K562 (cell line): Measurements from ENCODE around the gene SERAC1. TPM values are rescaled to one million over a fixed set of nuclear protein-coding genes. Genes with fewer than 3 reads are reported as not detected.

Experiments used
- ATAC-seq: fragments of 200-7000 bp; cut with Tn5 transposase; 3 replicates; pipeline ENCODE4 v1.9.1; 2020; ENCODE audit warnings: moderate library complexity
- BruUV-seq: library from RNA; stranded (reverse); fragments of 400-500 nt; replicated peaks from 2 replicates; lab custom pipeline; 2021; lab: Mats Ljungman, UMichigan
- CTCF ChIA-PET: fragments of 300-600 bp; formaldehyde crosslinking; extraction: SDS; loops from one replicate; lab custom pipeline; 2021; ENCODE audit warnings: low intra/inter-chr PET ratio; lab: Yijun Ruan, JAX
- POLR2A ChIA-PET: fragments of 300-600, 350-650 bp; sonication (Branson Sonifier 250); formaldehyde crosslinking; extraction: SDS; loops from one replicate; lab custom pipeline; 2021; ENCODE audit warnings: antibody characterized with exemption, inconsistent platforms; lab: Yijun Ruan, JAX
- DNase-seq, 4 experiments: peaks; one replicate each; pipeline versions ENCODE4 v3.0.0 to v3.0.0-alpha.2; 2011 to 2018; ENCODE audit warnings: low spot score in 3 of 4, mixed read lengths in 3 of 4; ENCODE audit errors: extremely low read depth in 1 of 4
- FAIRE-seq: peaks from 2 replicates; lab custom pipeline; 2011; peaks lifted over from hg19 to GRCh38; lab: Jason Lieb, UNC
- H2AFZ ChIP-seq: 2 replicates; pipeline ENCODE4 v1.6.0; 2011; ENCODE audit warnings: low read depth, low read length, control low read depth, inconsistent platforms
- H3K27ac ChIP-seq: fragments of 200-600 bp; 3 replicates; pipeline ENCODE4 v1.8.0; 2011; ENCODE audit warnings: low read depth, mild to moderate bottlenecking, control low read depth, inconsistent platforms, low read length, moderate library complexity, mixed read lengths; ENCODE audit errors: extremely low read depth
- H3K27me3 ChIP-seq, 2 experiments: fragments of 300-600 bp in 1 of 2; 2 replicates in 1 of 2; 3 replicates in 1 of 2; pipeline versions ENCODE4 v1.6.0 to v1.8.0; 2011; ENCODE audit warnings: inconsistent platforms in 2 of 2, low read length in 2 of 2, mild to moderate bottlenecking in 1 of 2, mixed read lengths in 1 of 2, moderate library complexity in 1 of 2; ENCODE audit not compliant: control insufficient read depth in 2 of 2, insufficient read depth in 2 of 2
- H3K36me3 ChIP-seq: fragments of 300-600 bp; 3 replicates; pipeline ENCODE4 v1.8.0; 2011; ENCODE audit warnings: mild to moderate bottlenecking, low read length, inconsistent platforms; ENCODE audit not compliant: control insufficient read depth, insufficient read depth
- H3K4me1 ChIP-seq, 2 experiments: fragments of 200-600 bp in 1 of 2; replicated peaks in 1 of 2; 2 replicates in 1 of 2; 3 replicates in 1 of 2; pipeline versions ENCODE4 v1.5.1 to v1.8.0; 2011; ENCODE audit warnings: inconsistent platforms in 2 of 2, low read length in 2 of 2, mild to moderate bottlenecking in 1 of 2, mixed read lengths in 1 of 2, moderate library complexity in 1 of 2; ENCODE audit not compliant: control insufficient read depth in 2 of 2, insufficient read depth in 2 of 2
- H3K4me2 ChIP-seq: 2 replicates; pipeline ENCODE4 v1.6.1; 2011; ENCODE audit warnings: low read length, control low read depth, inconsistent platforms, mixed read lengths; ENCODE audit not compliant: insufficient read depth
- H3K4me3 ChIP-seq: fragments of 200-600 bp; sonication (generic), shearing (Covaris generic); 2 replicates; pipeline ENCODE4 v1.5.1; 2016; ENCODE audit warnings: control low read depth, inconsistent platforms
- H3K79me2 ChIP-seq: fragments of 200-600 bp; 3 replicates; pipeline ENCODE4 v1.8.0; 2011; ENCODE audit warnings: low read length, inconsistent platforms; ENCODE audit not compliant: control insufficient read depth, insufficient read depth
- H3K9ac ChIP-seq, 2 experiments: 2 replicates each; pipeline versions ENCODE4 v1.6.0 to v1.6.1; 2011; ENCODE audit warnings: low read depth in 2 of 2, low read length in 2 of 2, control low read depth in 1 of 2, inconsistent platforms in 1 of 2, mild to moderate bottlenecking in 1 of 2, mixed read lengths in 1 of 2; ENCODE audit not compliant: insufficient read depth in 1 of 2
- H3K9me1 ChIP-seq: one replicate; pipeline ENCODE4 v1.6.0; 2011; ENCODE audit warnings: inconsistent platforms, mild to moderate bottlenecking, low read length, moderate library complexity; ENCODE audit not compliant: control insufficient read depth, insufficient read depth
- H3K9me3 ChIP-seq: replicated peaks from 2 replicates; pipeline ENCODE4 v1.5.1; 2011; ENCODE audit warnings: low read depth, low read length, inconsistent platforms; ENCODE audit not compliant: control insufficient read depth, insufficient read depth
- H4K20me1 ChIP-seq: replicated peaks from 2 replicates; pipeline ENCODE4 v1.6.1; 2011; ENCODE audit warnings: low read length, inconsistent platforms, mixed read lengths; ENCODE audit not compliant: control insufficient read depth, insufficient read depth
- CHD7 ChIP-seq: fragments of 200-600 bp; sonication (generic); IDR thresholded peaks from one replicate; pipeline ENCODE4 v1.6.1; 2012; ENCODE audit warnings: mild to moderate bottlenecking, low read depth, low read length, inconsistent platforms
- FOSL1 ChIP-seq: fragments of 200-800 bp; sonication (Bioruptor generic); conservative IDR thresholded peaks from 2 replicates; pipeline ENCODE4 v1.6.1; 2016; ENCODE audit warnings: missing genetic modification characterization, missing compliant biosample characterization
- FUS ChIP-seq: fragments of 200-400 bp; formaldehyde crosslinking; optimal IDR thresholded peaks from 2 replicates; pipeline ENCODE3; 2017; ENCODE audit warnings: low read depth, low read length
- HDAC2 ChIP-seq: fragments of 450-650 bp; IDR thresholded peaks from 2 replicates; pipeline ENCODE4 v1.6.1; 2016; ENCODE audit warnings: mild to moderate bottlenecking
- MAFK ChIP-seq: IDR thresholded peaks from 2 replicates; pipeline ENCODE4 v1.6.1; 2011; ENCODE audit warnings: low read length, improper control_type of control experiment
- ZBTB11 ChIP-seq, 3 experiments: fragments of 200-800 bp in 1 of 3; fragments of 250-450 bp in 1 of 3; fragments of 450-650 bp in 1 of 3; sonication (Bioruptor Pico) in 1 of 3; sonication (Bioruptor generic) in 1 of 3; formaldehyde crosslinking in 1 of 3; IDR thresholded peaks; 2 replicates each; pipeline versions ENCODE4 v1.6.1 to v1.8.0; 2016 to 2022; ENCODE audit warnings: mild to moderate bottlenecking in 2 of 3, missing genetic modification characterization in 2 of 3, missing compliant biosample characterization in 1 of 3, moderate library complexity in 1 of 3
- ZNF76 ChIP-seq: fragments of 250-450 bp; sonication (Bioruptor Pico); IDR thresholded peaks from 2 replicates; pipeline ENCODE4 v1.4.0; 2020; ENCODE audit warnings: mild to moderate bottlenecking, moderate library complexity, borderline replicate concordance
- WGBS: fragments of 100-300 bp; shearing (Covaris generic); methylation state at CpG from one replicate; pipeline ENCODE4 v1.1.6; 2016; ENCODE audit warnings: low coverage, mixed read lengths; ENCODE audit not compliant: insufficient coverage; ENCODE audit errors: missing lambda C conversion rate; 5-methylcytosine and 5-hydroxymethylcytosine counted together
- in situ Hi-C: fragments of 300-500 bp; cut with MboI; formaldehyde crosslinking; loops from 4 replicates; pipeline ENCODE4 v1.15.0; 2018; ENCODE audit warnings: inconsistent platforms, mixed read lengths
- intact Hi-C: fragments of 100-400 bp; cut with micrococcal nuclease; formaldehyde crosslinking; loops from 2 replicates; pipeline ENCODE4 v1.14.2; 2022
- polyA plus RNA-seq, 8 experiments: library from polyadenylated mRNA; depleted of rRNA in 4 of 8; stranded (reverse) in 5 of 8; unstranded in 3 of 8; fragments of >200 nt; fragmentation: Nextera tagmentation in 2 of 8; fragmentation: Illumina TruSeq in 1 of 8; extraction: Ambion mirVana in 2 of 8; extraction: Trizol in 1 of 8; gene quantifications; 2 replicates each; pipeline versions ENCODE4 v1.2.1 to v1.2.3, GENCODE V29; 2011 to 2014; ENCODE audit warnings: inconsistent platforms in 1 of 8, missing spikeins in 1 of 8
- total RNA-seq, 7 experiments: library from RNA; depleted of rRNA in 6 of 7; stranded (reverse); fragments of >200 nt in 6 of 7; fragmentation: Illumina TruSeq in 2 of 7; extraction: Trizol in 2 of 7; gene quantifications; 2 replicates each; pipeline versions ENCODE4 v1.2.1 to v1.2.3, GENCODE V29; 2011 to 2021; ENCODE audit warnings: low replicate concordance in 1 of 7

Gene SERAC1
- total and polyA plus RNA-seq, 9 of the 15 experiments (the other 6 are each of a cell fraction or from before 2014, with no cell fraction given): 1.8 to 6.2 (median 2.8) TPM

GRCh38 chr6:158121335-158121734, 46.7 kb downstream of the SERAC1 start:
- peak overlapping the region; percentile 83 for H2AFZ ChIP-seq
- H4K20me1 ChIP-seq: no peaks in the 10 kb centered on the region
- in situ Hi-C loops: no loop called here
- H3K9ac ChIP-seq: no peak overlapping the region
- H3K36me3 ChIP-seq: no peaks in the 10 kb centered on the region
- POLR2A ChIA-PET: interaction anchor here (0.6 to 1.1 kb wide), 3 partner anchors 30 to 59 kb away, joined by 3 read pairs; no protein-coding TSS in a partner anchor
- DNase-seq (peak; percentile 30 to 66 (median 53)), FAIRE-seq (peak; percentile 82), ATAC-seq (peak; percentile 81)
- no peak overlapping the region for H3K4me2 ChIP-seq
- no peaks in the 10 kb centered on the region for H3K9me1 ChIP-seq
- no peaks in the 10 kb centered on the region for H3K9me3 ChIP-seq
- H3K4me3 ChIP-seq: no peak overlapping the region
- intact Hi-C loops: no loop called here
- peaks cover 0 to 5% of the 10 kb centered on the region in 2 experiments; a peak in 3 of 5 replicates for H3K4me1 ChIP-seq
- 3% methylated on average over 3 of the region's 3 CpGs for WGBS
- H3K27ac ChIP-seq: peak overlapping the region; percentile 45; the same call in 1 of the 3 replicates
- BruUV-seq: no TSS peak
- CTCF ChIA-PET: no interaction called here
- H3K27me3 ChIP-seq: no peaks in the 10 kb centered on the region
- no peaks in the 10 kb centered on the region for H3K79me2 ChIP-seq
- TF ChIP-seq ZNF76 (CRISPR knock-in tag) (no peak), HDAC2 (no peak), CHD7 (no peak), MAFK (peak; percentile 76), FOSL1 (no peak), ZBTB11 (CRISPR knock-in tag; IDR thresholded peaks at IDR 0.05) (no peak), FUS (no peak)
